Heart right ventricle (tissue), 16 donors: Measurements from ENCODE around the gene SLC16A3. TPM values are rescaled to one million over a fixed set of nuclear protein-coding genes. Genes with fewer than 3 reads are reported as not detected.
A peak's percentile ranks its signal among the peaks of the same experiment; 100 is the strongest.

ENCODE experiments used
- ATAC-seq, 8 donors: fragments of 200-7000 bp; cut with Tn5 transposase; one replicate each; pipeline ENCODE4 v1.9.1; 2020; ENCODE audit warnings: mild to moderate bottlenecking in 8 of 8, moderate library complexity in 8 of 8, moderate number of reproducible peaks in 1 of 8
- DNase-seq, 2 donors: peaks; one replicate each; pipeline ENCODE4 v3.0.0-alpha.2; 2020
- H3K27ac ChIP-seq, 10 donors: fragments of 200-600 bp; sonication (generic) in 2 of 10; one replicate each; pipeline versions ENCODE4 v1.5.0 to v1.8.0; 2020 to 2022; ENCODE audit warnings: mild to moderate bottlenecking in 3 of 10
- H3K27me3 ChIP-seq, 7 donors: fragments of 200-600 bp; one replicate each; pipeline ENCODE4 v1.8.0; 2021 to 2022; ENCODE audit warnings: mild to moderate bottlenecking in 2 of 7
- H3K36me3 ChIP-seq, 9 donors: fragments of 200-600 bp; sonication (generic) in 1 of 9; one replicate each; pipeline versions ENCODE4 v1.5.0 to v1.8.0; 2020 to 2022; ENCODE audit warnings: mild to moderate bottlenecking in 2 of 9
- H3K4me1 ChIP-seq, 9 donors: fragments of 200-600 bp; sonication (generic) in 1 of 9; one replicate each; pipeline versions ENCODE4 v1.5.0 to v1.8.0; 2020 to 2022; ENCODE audit warnings: mild to moderate bottlenecking in 4 of 9
- H3K4me3 ChIP-seq, 10 donors: fragments of 200-600 bp; sonication (generic) in 2 of 10; one replicate each; pipeline versions ENCODE4 v1.5.0 to v1.8.0; 2020 to 2022; ENCODE audit warnings: mild to moderate bottlenecking in 7 of 10, moderate library complexity in 2 of 10
- H3K9me3 ChIP-seq, 11 donors: fragments of 200-600 bp in 10 of 11; sonication (generic) in 2 of 11; one replicate each; pipeline versions ENCODE4 v1.5.0 to v1.8.0; 2013 to 2022; ENCODE audit warnings: mild to moderate bottlenecking in 2 of 11, control low read depth in 1 of 11, moderate library complexity in 1 of 11
- WGBS, 2 donors: extraction: QIAGEN DNeasy Blood & Tissue Kit; methylation state at CpG; one replicate each; pipeline ENCODE4 v1.1.7; 2013; ENCODE audit warnings: inconsistent platforms in 1 of 2; 5-methylcytosine and 5-hydroxymethylcytosine counted together
- intact Hi-C, 10 donors: fragments of 100-400 bp; cut with DNase I; formaldehyde crosslinking; loops; one replicate each; pipeline versions ENCODE4 v1.11.1 to v1.14.2; 2022
- polyA plus RNA-seq, 2 donors: library from polyadenylated mRNA; stranded (reverse); fragments of 200-250 nt; gene quantifications; one replicate each; pipeline ENCODE4 v1.2.3, GENCODE V29; 2013
- total RNA-seq, 10 donors: library from RNA; stranded (reverse); fragmentation: NEBNext Ultra II Directional in 3 of 10; extraction: Animal tissue kit (Norgen Biotek cat#: 25700) in 3 of 10; gene quantifications; one replicate each; pipeline versions ENCODE4 v1.2.1 to v1.2.4, GENCODE V29; 2021 to 2023
- TF ChIP-seq, protein P1 (sequence below), 9 donors: fragments of 200-600 bp; sonication (generic) in 2 of 9; IDR thresholded peaks; one replicate each; pipeline versions ENCODE4 v1.5.0 to v1.8.0; 2021 to 2022; ENCODE audit warnings: antibody characterized with exemption in 9 of 9, mild to moderate bottlenecking in 5 of 9, moderate library complexity in 1 of 9
- donor health status: Arrhythmogenic right ventricular cardiomyopathy.
- donor health status: ischemic (EF 13 %, LVEDD 7.1; RV severe dilation, severe dysfunction).
- donor health status: healthy with polysubstance abuse.
- donor health status: DM: no; HTN: yes; CAD: no.
- donor health status: DM: no; HTN: no; CAD: no.
- donor health status: ischemic (EF 25% LVEDD 6.9; RV normal size, moderate dysfunction).
- donor health status: ischemic (EF 25% LVEDD 5.7; RV mildly dilated, moderate dysfunction).
- donor health status: healthy.
- donor health status: DM: yes; HTN: yes; CAD: no.
- donor health status: Ischemic cardiomyopathy.
- donor health status: ischemic (EF 35%, LVEDD 5.7; RV mildly dilated, moderate dysfunction).
- donor health status: nonischemic (EF 11% LVEDD 7.7; RV severe dilation, severe dysfunction).
- donor health status: DM: yes; HTN: yes; CAD: no.
- donor health status: PGD.
- donor health status: ischemic (EF 29% LVEDD 5.4; RV normal size, mild dysfunction).
- donor health status: nonischemic (EF 23%, LVEDD 6.1; RV moderate dilation, normal function).

SLC16A3 gene
- total and polyA plus RNA-seq, 12 donors = 4.8 to 65.3 (median 10.1) TPM

DNA sequence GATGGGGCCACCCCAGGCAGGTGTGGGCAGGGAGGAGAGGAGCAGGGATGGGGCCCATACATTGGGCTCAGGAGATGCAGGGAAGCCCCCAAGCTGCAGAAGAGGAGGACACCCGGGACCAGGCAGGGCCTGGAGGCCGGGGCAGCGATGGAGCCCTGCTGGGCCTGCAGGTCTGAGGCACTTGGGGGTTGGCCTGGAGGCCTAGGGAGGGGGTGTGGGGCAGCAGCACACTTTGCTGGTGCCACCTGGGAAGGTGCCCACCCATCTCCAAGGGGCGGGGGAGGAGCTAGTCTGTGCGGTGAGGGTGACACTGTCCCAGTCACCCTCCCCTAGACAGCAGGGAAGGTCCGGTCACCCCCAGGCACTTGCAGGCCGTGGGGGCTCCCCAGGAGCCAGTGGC lies 9.8 kb upstream of the SLC16A3 start:
- Histone ChIP-seq H3K4me3 (no peak overlapping the region), H3K4me1 (peaks cover 0 to 58% (median 18%) of the 10 kb centered on the region in 9 donors), H3K36me3 (no peaks in the 10 kb centered on the region), H3K27ac (peak overlapping the region in 2 of 10 donors; percentile 52 to 96), H3K9me3 (no peaks in the 10 kb centered on the region), H3K27me3 (no peaks in the 10 kb centered on the region)
- TF ChIP-seq, protein P1, sequence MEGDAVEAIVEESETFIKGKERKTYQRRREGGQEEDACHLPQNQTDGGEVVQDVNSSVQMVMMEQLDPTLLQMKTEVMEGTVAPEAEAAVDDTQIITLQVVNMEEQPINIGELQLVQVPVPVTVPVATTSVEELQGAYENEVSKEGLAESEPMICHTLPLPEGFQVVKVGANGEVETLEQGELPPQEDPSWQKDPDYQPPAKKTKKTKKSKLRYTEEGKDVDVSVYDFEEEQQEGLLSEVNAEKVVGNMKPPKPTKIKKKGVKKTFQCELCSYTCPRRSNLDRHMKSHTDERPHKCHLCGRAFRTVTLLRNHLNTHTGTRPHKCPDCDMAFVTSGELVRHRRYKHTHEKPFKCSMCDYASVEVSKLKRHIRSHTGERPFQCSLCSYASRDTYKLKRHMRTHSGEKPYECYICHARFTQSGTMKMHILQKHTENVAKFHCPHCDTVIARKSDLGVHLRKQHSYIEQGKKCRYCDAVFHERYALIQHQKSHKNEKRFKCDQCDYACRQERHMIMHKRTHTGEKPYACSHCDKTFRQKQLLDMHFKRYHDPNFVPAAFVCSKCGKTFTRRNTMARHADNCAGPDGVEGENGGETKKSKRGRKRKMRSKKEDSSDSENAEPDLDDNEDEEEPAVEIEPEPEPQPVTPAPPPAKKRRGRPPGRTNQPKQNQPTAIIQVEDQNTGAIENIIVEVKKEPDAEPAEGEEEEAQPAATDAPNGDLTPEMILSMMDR (IDR thresholded peaks at IDR 0.05) = no peak
- DNase-seq (no peak), ATAC-seq (peak in 1 of 8 donors; percentile 10)
- intact Hi-C loops = no loop called here
- WGBS, 2 donors = 92 to 93% methylated on average over 7 of the region's 7 CpGs

DNA sequence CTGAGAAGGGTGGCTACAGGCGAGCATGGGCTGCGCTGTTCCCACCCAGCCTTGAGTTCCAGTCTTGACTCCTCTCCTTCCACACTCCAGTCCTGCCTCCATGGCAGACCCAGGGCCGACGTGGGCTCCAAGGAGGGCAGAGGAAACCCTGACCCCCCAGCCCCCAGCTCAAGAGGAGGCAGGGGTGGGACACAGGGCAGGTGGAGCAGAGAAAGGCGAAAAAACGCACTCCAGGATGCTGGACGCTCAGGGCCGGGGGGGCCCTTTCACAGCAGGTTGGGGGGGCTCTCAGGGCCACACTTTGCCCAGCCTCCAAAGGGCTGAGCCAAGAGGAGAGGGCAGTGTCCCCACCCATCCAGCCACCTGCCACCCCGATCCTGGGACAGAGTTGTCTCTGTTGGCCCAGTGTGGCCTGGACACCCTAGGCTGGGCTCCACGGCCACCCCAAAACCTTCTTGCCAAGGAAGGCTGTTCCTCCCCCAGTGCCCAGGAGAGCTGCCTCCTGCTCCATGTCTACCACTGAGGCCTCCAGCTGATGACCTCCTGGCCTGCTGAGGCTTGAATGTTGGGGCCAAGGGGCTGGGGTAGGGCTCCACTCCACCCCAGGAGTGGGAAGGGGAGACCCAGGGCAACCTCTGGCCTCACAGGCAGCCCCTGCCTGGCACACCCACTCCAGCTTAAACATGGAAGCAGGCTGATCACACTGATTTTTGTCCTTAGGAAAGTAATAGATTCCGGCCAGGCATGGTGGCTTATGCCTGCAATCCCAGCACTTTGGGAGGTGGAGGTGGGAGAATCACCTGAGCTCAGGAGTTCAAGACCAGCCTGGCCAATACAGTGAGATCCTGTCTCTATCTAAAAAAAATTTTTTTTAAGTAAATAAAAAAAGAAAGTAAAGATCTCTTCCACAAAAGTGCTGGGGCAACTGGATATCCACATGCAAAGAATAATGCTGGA lies 8.8 kb upstream of the SLC16A3 start:
- DNase-seq (no peak), ATAC-seq (no peak)
- no peaks in the 10 kb centered on the region for H3K9me3 ChIP-seq
- no peak overlapping the region for H3K4me3 ChIP-seq
- intact Hi-C loops = no loop called here
- peak overlapping the region in 1 of 10 donors; percentile 50 for H3K27ac ChIP-seq
- peaks cover 0 to 48% (median 18%) of the 10 kb centered on the region in 9 donors for H3K4me1 ChIP-seq
- H3K36me3 ChIP-seq = no peaks in the 10 kb centered on the region
- no peaks in the 10 kb centered on the region for H3K27me3 ChIP-seq
- TF ChIP-seq, protein P1 (IDR thresholded peaks at IDR 0.05) = no peak
- WGBS, 2 donors = 86 to 90% methylated on average over 11 of the region's 11 CpGs

GRCh38 chr17:82221341-82221902 lies 7.4 kb upstream of the SLC16A3 start:
- H3K27ac ChIP-seq = no peak overlapping the region
- H3K36me3 ChIP-seq = no peaks in the 10 kb centered on the region
- H3K9me3 ChIP-seq = no peaks in the 10 kb centered on the region
- WGBS, 2 donors = 78 to 84% methylated on average over 10 of the region's 10 CpGs
- DNase-seq (no peak), ATAC-seq (no peak)
- intact Hi-C loops = no loop called here
- no peaks in the 10 kb centered on the region for H3K27me3 ChIP-seq
- no peak overlapping the region for H3K4me3 ChIP-seq
- H3K4me1 ChIP-seq = peaks cover under 1 to 44% (median 26%) of the 10 kb centered on the region in 9 donors
- TF ChIP-seq, protein P1 (IDR thresholded peaks at IDR 0.05) = no peak

DNA sequence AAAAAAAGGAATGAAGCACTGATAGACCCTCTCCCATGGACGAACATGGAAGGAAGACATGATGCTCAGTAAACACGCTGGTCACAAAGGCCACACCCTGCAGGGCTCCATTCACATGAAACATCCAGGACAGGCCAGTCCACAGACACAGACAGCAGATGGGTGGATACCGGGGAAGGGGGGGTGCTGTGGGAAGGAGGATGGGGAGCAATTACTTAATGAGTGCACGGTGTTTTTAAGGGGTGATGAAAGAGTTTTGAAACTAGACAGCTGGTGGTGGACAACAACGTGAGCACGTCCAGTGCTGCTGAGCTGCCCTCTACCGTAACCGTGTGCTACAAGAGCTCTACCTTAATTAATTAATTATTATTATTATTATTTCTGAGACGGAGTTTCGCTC lies 6.0 kb upstream of the SLC16A3 start:
- Histone ChIP-seq H3K36me3 (no peaks in the 10 kb centered on the region), H3K9me3 (no peaks in the 10 kb centered on the region), H3K4me3 (no peak overlapping the region), H3K4me1 (peaks cover 0 to 40% (median 19%) of the 10 kb centered on the region in 9 donors), H3K27me3 (no peaks in the 10 kb centered on the region), H3K27ac (peak overlapping the region in 1 of 10 donors; percentile 20)
- DNase-seq (no peak), ATAC-seq (no peak)
- intact Hi-C loops = no loop called here
- WGBS, 2 donors = 68% methylated on average over 10 of the region's 10 CpGs
- TF ChIP-seq, protein P1 (IDR thresholded peaks at IDR 0.05) = no peak
